CD8-positive, alpha-beta memory T cell (primary cell): ENCODE measurements around the gene ABCB9. TPM values are rescaled to one million over a fixed set of nuclear protein-coding genes. Genes with fewer than 3 reads are reported as not detected.

Experiments
- CTCF ChIA-PET: fragments of 350-600 bp; sonication (Branson Sonifier 250); formaldehyde crosslinking; loops from one replicate; lab custom pipeline; 2021; ENCODE audit warnings: antibody characterized with exemption; lab: Charles Lee
- POLR2A ChIA-PET: fragments of 350-600 bp; sonication (Branson Sonifier 250); formaldehyde crosslinking; loops from one replicate; lab custom pipeline; 2021; ENCODE audit warnings: antibody characterized with exemption; lab: Charles Lee
- DNase-seq, 5 donors: peaks; one replicate each; pipeline versions ENCODE4 v3.0.0 to v3.0.0-alpha.2; 2020 to 2022; ENCODE audit warnings: mixed read lengths in 1 of 5
- H3K27ac ChIP-seq: one replicate; pipeline ENCODE4 v1.7.0; 2013; ENCODE audit warnings: low read depth, mild to moderate bottlenecking, low read length, moderate library complexity
- H3K27me3 ChIP-seq: 2 replicates; pipeline ENCODE4 v1.7.0; 2013; ENCODE audit warnings: low read length, mild to moderate bottlenecking; ENCODE audit not compliant: insufficient read depth, poor library complexity, severe bottlenecking
- H3K36me3 ChIP-seq: 2 replicates; pipeline ENCODE4 v1.7.0; 2013; ENCODE audit warnings: mild to moderate bottlenecking, low read length, moderate library complexity; ENCODE audit not compliant: insufficient read depth
- H3K4me1 ChIP-seq: 2 replicates; pipeline ENCODE4 v1.7.0; 2013; ENCODE audit warnings: mild to moderate bottlenecking, low read length, moderate library complexity; ENCODE audit not compliant: insufficient read depth
- H3K4me3 ChIP-seq: 2 replicates; pipeline ENCODE4 v1.7.0; 2013; ENCODE audit warnings: mild to moderate bottlenecking, low read length
- H3K9me3 ChIP-seq: 2 replicates; pipeline ENCODE4 v1.7.0; 2013; ENCODE audit warnings: mild to moderate bottlenecking, low read length
- H3K27ac Mint-ChIP-seq, 8 donors: one replicate each; pipeline ENCODE4 v1.8.0; 2020 to 2021; ENCODE audit warnings: mixed read lengths in 8 of 8, mild to moderate bottlenecking in 6 of 8, inconsistent platforms in 3 of 8, moderate library complexity in 3 of 8
- H3K27me3 Mint-ChIP-seq, 2 donors: one replicate each; pipeline ENCODE4 v1.8.0; 2020 to 2021; ENCODE audit warnings: mixed read lengths in 2 of 2, mild to moderate bottlenecking in 1 of 2, moderate library complexity in 1 of 2
- H3K36me3 Mint-ChIP-seq, 3 donors: one replicate each; pipeline ENCODE4 v1.8.0; 2020 to 2021; ENCODE audit warnings: mixed read lengths in 3 of 3, inconsistent platforms in 1 of 3, mild to moderate bottlenecking in 1 of 3
- H3K4me1 Mint-ChIP-seq, 3 donors: one replicate each; pipeline ENCODE4 v1.8.0; 2020 to 2021; ENCODE audit warnings: mixed read lengths in 3 of 3, inconsistent platforms in 1 of 3, mild to moderate bottlenecking in 1 of 3
- H3K4me3 Mint-ChIP-seq, 7 donors: one replicate each; pipeline ENCODE4 v1.8.0; 2020 to 2021; ENCODE audit warnings: mixed read lengths in 7 of 7, mild to moderate bottlenecking in 6 of 7, moderate library complexity in 4 of 7, inconsistent platforms in 2 of 7
- H3K9me3 Mint-ChIP-seq, 5 donors: one replicate each; pipeline ENCODE4 v1.8.0; 2020 to 2022; ENCODE audit warnings: mixed read lengths in 5 of 5, mild to moderate bottlenecking in 3 of 5, moderate library complexity in 2 of 5, inconsistent platforms in 1 of 5
- polyA plus RNA-seq: library from polyadenylated mRNA; unstranded; fragments of 300-500 nt; fragmentation: Illumina TruSeq; gene quantifications from one replicate; pipeline ENCODE4 v1.2.3, GENCODE V29; 2021
- total RNA-seq, 2 experiments: library from RNA; stranded (reverse); gene quantifications; one replicate each; pipeline ENCODE4 v1.2.3, GENCODE V29; 2021

Gene ABCB9
- total and polyA plus RNA-seq, 3 experiments from 2014 or later = 0.99 to 3.9 (median 3.7) TPM

DNA sequence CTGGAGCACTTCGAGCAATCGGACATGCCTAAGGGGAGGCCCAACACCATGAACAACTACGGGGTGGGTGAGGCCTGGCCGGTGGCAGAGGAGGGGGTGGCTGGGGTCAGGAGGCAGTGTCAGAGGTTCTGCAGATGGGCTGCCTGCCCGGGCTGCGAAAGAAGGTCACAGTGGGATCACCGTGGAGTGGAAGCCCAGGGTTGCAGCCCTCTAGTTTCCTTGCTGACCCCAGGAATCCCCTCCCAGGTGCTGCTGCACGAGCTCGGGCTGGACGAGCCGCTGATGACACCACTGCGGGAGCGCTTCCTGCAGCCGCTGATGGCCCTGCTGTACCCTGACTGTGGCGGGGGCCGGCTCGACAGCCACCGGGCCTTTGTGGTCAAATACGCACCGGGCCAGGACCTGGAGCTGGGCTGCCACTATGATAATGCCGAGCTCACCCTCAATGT, 12.3 kb upstream of the ABCB9 start:
- CTCF ChIA-PET = no interaction called here
- no peak overlapping the region for H3K27ac ChIP-seq
- peaks cover 56% of the 10 kb centered on the region for H3K4me1 ChIP-seq
- no peaks in the 10 kb centered on the region for H3K27me3 ChIP-seq
- no peaks in the 10 kb centered on the region for H3K36me3 ChIP-seq
- no peak overlapping the region for H3K4me3 ChIP-seq
- Mint-ChIP-seq H3K27ac (peak overlapping the region in 2 of 8 donors; percentile 68 to 99), H3K4me3 (peak overlapping the region in 5 of 7 donors; percentile 15 to 73 (median 63)), H3K27me3 (no peaks in the 10 kb centered on the region), H3K4me1 (peaks cover 49 to 80% (median 51%) of the 10 kb centered on the region in 3 donors), H3K36me3 (peaks cover 0 to 38% (median 0%) of the 10 kb centered on the region in 3 donors), H3K9me3 (no peaks in the 10 kb centered on the region)
- POLR2A ChIA-PET = interaction anchor here (0.6 kb wide), 1 partner anchor 147 kb away, joined by 3 read pairs; no protein-coding TSS in a partner anchor
- no peaks in the 10 kb centered on the region for H3K9me3 ChIP-seq
- DNase-seq = no peak

DNA sequence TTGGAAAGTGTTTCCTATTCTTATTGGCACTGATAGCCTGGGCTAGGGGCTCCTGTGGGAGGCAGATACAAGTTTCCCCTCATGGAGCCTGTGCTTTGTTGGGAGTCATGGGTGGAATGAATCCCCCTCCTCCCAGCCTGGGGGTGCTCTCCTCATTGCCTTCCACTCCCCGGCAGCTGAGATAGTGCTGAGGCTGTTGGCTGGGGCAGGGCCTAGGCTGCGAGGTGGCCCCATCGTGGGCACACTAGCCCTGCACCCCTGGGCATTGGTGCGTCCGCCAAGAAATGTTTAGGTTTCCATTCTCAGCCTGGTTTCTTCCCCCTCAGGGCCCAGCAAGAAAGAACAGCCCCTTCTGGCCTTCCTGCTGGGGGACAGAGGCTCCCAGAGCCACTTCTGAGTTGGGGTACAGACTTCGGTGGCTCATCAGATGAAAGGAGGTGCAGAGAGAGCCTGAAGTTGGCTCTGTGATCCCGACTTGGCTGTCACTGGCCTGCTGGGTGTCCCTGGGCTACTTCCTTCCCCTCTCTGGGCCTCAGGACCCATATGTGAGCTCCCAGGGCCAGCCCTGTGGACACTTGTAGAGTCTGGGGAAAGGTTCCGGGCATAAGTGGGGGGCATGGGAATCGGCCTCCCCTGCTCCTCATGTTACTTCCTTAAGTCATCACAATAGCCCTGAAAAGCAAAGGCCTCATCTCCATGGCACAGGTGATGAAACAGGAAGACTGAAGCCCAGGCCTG, 11.6 kb upstream of the ABCB9 start:
- Histone ChIP-seq H3K27ac (no peak overlapping the region), H3K4me1 (peaks cover 51% of the 10 kb centered on the region), H3K36me3 (no peaks in the 10 kb centered on the region), H3K27me3 (no peaks in the 10 kb centered on the region), H3K9me3 (no peaks in the 10 kb centered on the region), H3K4me3 (no peak overlapping the region)
- H3K9me3 Mint-ChIP-seq = no peaks in the 10 kb centered on the region
- POLR2A ChIA-PET = interaction anchor here (0.6 kb wide), 1 partner anchor 721 kb away, joined by 5 read pairs; no protein-coding TSS in a partner anchor
- H3K36me3 Mint-ChIP-seq = peaks cover 0 to 31% (median 0%) of the 10 kb centered on the region in 3 donors
- H3K4me3 Mint-ChIP-seq = peak overlapping the region in 6 of 7 donors; percentile 27 to 98 (median 69)
- peak overlapping the region in 6 of 8 donors; percentile 68 to 99 (median 78) for H3K27ac Mint-ChIP-seq
- CTCF ChIA-PET = no interaction called here
- DNase-seq = no peak
- peaks cover 44 to 76% (median 47%) of the 10 kb centered on the region in 3 donors for H3K4me1 Mint-ChIP-seq
- H3K27me3 Mint-ChIP-seq = no peaks in the 10 kb centered on the region

DNA sequence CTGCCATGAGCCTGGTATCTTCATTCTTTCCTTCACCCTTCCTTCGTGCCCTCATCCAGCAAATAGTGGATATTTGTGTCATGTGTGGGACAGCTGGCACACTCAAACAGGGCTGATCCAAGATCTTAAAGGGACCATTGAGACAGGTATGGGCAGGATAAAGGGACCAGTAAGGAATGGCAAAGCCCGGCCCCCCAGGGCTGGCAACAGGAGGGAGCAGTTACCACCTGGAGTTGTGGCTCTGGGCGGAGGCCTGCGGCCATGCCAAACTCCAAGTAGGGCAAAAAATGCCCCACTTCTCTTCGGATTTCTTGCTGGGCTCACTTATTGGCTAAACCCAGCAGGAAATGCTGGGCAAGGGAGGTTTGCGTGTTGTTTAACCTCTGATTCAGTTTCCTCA, 10.9 kb upstream of the ABCB9 start:
- POLR2A ChIA-PET = interaction anchor here (0.6 kb wide), 2 partner anchors 196 to 722 kb away, joined by 5 to 9 read pairs; no protein-coding TSS in a partner anchor
- Histone ChIP-seq H3K9me3 (no peaks in the 10 kb centered on the region), H3K4me1 (peaks cover 44% of the 10 kb centered on the region), H3K27me3 (no peaks in the 10 kb centered on the region), H3K27ac (no peak overlapping the region), H3K4me3 (no peak overlapping the region), H3K36me3 (no peaks in the 10 kb centered on the region)
- Mint-ChIP-seq H3K27me3 (no peaks in the 10 kb centered on the region), H3K27ac (peak overlapping the region in 4 of 8 donors; percentile 47 to 99 (median 62)), H3K9me3 (no peaks in the 10 kb centered on the region), H3K36me3 (peaks cover 0 to 28% (median 0%) of the 10 kb centered on the region in 3 donors), H3K4me3 (peak overlapping the region; percentile 37 to 98 (median 73)), H3K4me1 (peaks cover 40 to 70% (median 45%) of the 10 kb centered on the region in 3 donors)
- DNase-seq = no peak
- CTCF ChIA-PET = interaction anchor here (0.8 to 2.0 kb wide), 2 partner anchors 80 to 261 kb away, joined by 3 to 5 read pairs; no protein-coding TSS in a partner anchor

DNA sequence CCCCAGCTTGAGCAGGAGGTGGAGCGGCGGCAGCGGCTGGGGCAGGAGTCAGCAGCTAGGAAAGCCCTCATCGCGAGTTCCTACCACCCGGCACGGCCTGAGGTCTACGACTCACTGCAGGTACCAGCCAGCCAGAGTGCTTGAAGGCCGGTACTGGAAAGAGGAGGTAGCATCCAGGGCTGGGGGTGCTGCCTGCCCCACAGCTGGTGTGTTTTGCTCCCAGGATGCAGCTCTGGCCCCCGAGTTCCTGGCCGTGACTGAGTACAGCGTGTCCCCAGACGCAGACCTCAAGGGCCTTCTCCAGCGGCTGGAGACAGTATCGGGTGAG, 10.3 kb upstream of the ABCB9 start:
- H3K9me3 ChIP-seq = no peaks in the 10 kb centered on the region
- H3K27me3 Mint-ChIP-seq = no peaks in the 10 kb centered on the region
- POLR2A ChIA-PET = interaction anchor here (0.6 to 0.8 kb wide), 3 partner anchors 79 to 908 kb away, joined by 3 to 9 read pairs (median 6); no protein-coding TSS in a partner anchor
- DNase-seq = no peak
- H3K4me1 ChIP-seq = peaks cover 39% of the 10 kb centered on the region
- H3K27ac ChIP-seq = peak overlapping the region; percentile 98
- peak overlapping the region in 3 of 8 donors; percentile 94 to 99 (median 99) for H3K27ac Mint-ChIP-seq
- H3K36me3 ChIP-seq = no peaks in the 10 kb centered on the region
- CTCF ChIA-PET = interaction anchor here (0.8 to 2.0 kb wide), 3 partner anchors 79 to 261 kb away, joined by 3 to 5 read pairs (median 3); no protein-coding TSS in a partner anchor
- H3K9me3 Mint-ChIP-seq = no peaks in the 10 kb centered on the region
- H3K4me1 Mint-ChIP-seq = peaks cover 35 to 65% (median 39%) of the 10 kb centered on the region in 3 donors
- peak overlapping the region in 6 of 7 donors; percentile 50 to 98 (median 96) for H3K4me3 Mint-ChIP-seq
- no peaks in the 10 kb centered on the region for H3K27me3 ChIP-seq
- no peak overlapping the region for H3K4me3 ChIP-seq
- H3K36me3 Mint-ChIP-seq = peaks cover 0 to 22% (median 0%) of the 10 kb centered on the region in 3 donors

DNA sequence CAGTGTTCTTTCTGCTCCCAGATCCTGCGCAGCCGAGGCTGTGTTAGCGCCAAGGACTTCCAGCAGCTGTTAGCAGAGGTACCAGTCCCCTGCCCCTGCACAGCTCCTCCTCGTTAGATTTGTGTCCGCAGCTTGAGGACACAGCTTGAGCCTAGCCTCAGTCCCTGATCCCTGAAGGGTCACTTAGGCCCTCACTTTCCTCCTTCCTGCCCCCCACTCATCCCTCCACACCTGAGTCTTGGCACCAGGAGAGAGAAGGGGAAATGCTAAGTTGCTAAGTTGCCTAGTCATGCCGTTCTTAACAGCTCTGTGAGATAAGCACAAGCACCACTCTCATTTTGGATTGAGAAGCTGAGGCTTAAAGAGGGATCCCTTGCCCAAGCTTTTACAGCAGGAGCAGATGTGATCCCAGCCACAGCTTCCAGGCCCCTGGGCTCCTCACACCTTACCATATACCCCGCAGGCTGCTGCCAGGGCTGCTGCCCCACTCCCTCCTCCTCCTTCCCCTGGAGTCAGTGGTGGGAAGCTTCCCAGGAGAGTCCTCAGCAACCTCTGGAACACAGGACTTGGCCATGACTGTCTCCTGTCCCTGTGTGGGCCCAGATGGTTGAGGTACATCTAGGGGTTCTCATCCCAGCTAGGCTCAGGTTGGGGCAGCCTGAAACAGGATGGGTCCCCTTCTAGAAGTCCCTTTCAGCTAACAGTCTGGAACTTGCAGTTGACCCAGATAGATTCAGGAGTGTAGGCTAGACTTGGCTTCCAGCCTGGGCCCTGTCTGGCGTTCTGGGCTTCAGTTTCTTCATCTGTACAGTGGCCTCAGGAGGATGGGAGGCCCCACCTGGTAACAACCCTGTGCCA, 9.8 kb upstream of the ABCB9 start:
- Histone ChIP-seq H3K4me1 (peaks cover 35% of the 10 kb centered on the region), H3K9me3 (no peaks in the 10 kb centered on the region), H3K36me3 (no peaks in the 10 kb centered on the region), H3K27ac (peak overlapping the region; percentile 98), H3K4me3 (peak overlapping the region; percentile 100), H3K27me3 (no peaks in the 10 kb centered on the region)
- H3K9me3 Mint-ChIP-seq = no peaks in the 10 kb centered on the region
- H3K4me1 Mint-ChIP-seq = peaks cover 31 to 61% (median 37%) of the 10 kb centered on the region in 3 donors
- CTCF ChIA-PET = interaction anchor here (0.8 to 2.8 kb wide), 6 partner anchors 9 to 262 kb away, joined by 3 to 7 read pairs (median 4); partner anchors contain the start of gene ABCB9
- no peaks in the 10 kb centered on the region for H3K27me3 Mint-ChIP-seq
- H3K27ac Mint-ChIP-seq = peak overlapping the region; percentile 99 to 100 (median 99)
- peak overlapping the region; percentile 95 to 99 (median 98) for H3K4me3 Mint-ChIP-seq
- no peak for DNase-seq
- POLR2A ChIA-PET = interaction anchor here (0.6 to 2.5 kb wide), 6 partner anchors 10 to 907 kb away, joined by 3 to 20 read pairs (median 5); partner anchors contain the start of genes ABCB9, MPHOSPH9 and MTRFR
- H3K36me3 Mint-ChIP-seq = peaks cover 0 to 21% (median 0%) of the 10 kb centered on the region in 3 donors

DNA sequence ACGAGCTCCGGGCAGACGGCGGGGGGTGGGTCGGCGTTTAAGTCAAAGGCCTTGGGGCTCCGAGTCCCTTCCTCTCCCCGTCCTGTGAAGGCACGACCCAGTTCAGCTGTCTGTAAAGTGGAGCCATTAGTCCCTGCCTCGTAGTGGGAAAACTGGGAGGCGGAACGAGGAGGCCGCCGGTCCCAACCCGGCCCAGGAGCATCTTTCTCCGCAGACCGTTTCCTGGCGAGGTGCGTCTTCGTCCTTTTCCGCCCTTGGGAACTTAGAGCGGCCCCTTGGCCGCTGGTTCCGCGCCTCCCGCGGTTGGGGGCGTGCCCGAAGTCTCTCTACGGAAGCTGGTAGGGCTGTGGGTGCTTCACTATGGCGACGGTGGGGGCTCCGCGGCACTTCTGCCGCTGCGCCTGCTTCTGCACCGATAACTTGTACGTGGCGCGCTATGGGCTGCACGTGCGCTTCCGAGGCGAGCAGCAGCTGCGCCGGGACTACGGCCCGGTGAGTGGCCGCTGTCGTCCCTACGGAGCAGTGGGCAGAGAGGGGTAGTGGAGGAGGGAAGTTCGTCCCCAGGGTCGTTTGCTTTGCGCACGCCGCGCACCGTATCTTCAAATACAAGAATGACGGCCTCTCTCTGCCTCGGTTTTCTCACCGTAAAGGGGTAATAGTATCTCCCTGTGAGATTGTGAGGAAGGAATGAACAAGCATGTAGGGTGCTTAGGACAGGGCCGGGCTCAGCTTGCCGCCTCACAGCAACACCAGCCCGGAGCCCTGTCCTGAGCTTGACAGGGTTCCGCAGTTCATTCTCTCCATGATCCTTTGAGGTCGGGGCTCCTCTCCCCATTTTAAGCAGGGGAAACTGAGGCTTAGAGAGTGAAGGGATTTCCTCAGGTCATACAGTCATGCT, 8.9 kb upstream of the ABCB9 start, which contains the start of gene OGFOD2:
Gene OGFOD2, plus strand, starts transcription at position 353 of the 898 bp plus-strand sequence. Its CDS starts 8 bp downstream, at position 361.
- Mint-ChIP-seq H3K4me3 (peak within 1 kb of the TSS; percentile 95 to 99 (median 98)), H3K9me3 (no peaks in the 10 kb centered on the region), H3K36me3 (peaks cover 0 to 21% (median 0%) of the 10 kb centered on the region in 3 donors), H3K4me1 (peaks cover 30 to 58% (median 36%) of the 10 kb centered on the region in 3 donors), H3K27me3 (no peaks in the 10 kb centered on the region), H3K27ac (peak within 1 kb of the TSS; percentile 99 to 100 (median 99))
- POLR2A ChIA-PET = interaction anchor here (0.6 to 2.5 kb wide), 10 partner anchors 9 to 749 kb away, joined by 3 to 20 read pairs (median 4); partner anchors contain the start of genes ABCB9, DENR, DIABLO and MPHOSPH9
- DNase-seq = peak; percentile 90 to 96 (median 90)
- H3K27me3 ChIP-seq = no peaks in the 10 kb centered on the region
- H3K27ac ChIP-seq = peak within 1 kb of the TSS; percentile 98
- H3K36me3 ChIP-seq = no peaks in the 10 kb centered on the region
- H3K9me3 ChIP-seq = no peaks in the 10 kb centered on the region
- CTCF ChIA-PET = interaction anchor here (1.0 to 2.8 kb wide), 6 partner anchors 9 to 263 kb away, joined by 3 to 7 read pairs (median 4); partner anchors contain the start of gene ABCB9
- H3K4me3 ChIP-seq = peak within 1 kb of the TSS; percentile 100
- H3K4me1 ChIP-seq = peaks cover 35% of the 10 kb centered on the region
